ENCODE data around the gene MTUS2. TPM values are rescaled to one million over a fixed set of nuclear protein-coding genes. Genes with fewer than 3 reads are reported as not detected.

MTUS2 gene
- total and polyA plus RNA-seq, 9 of the 15 experiments (the other 6 are each of a cell fraction or from before 2014, with no cell fraction given) = 0.01 to 0.28 (median 0.06) TPM; not detected in 1

GRCh38 chr13:29519921-29520320, 699.8 kb downstream of the MTUS2 start (continued):
- TF ChIP-seq MGA (IDR thresholded peaks at IDR 0.05) = no peak
- no peak for TF ChIP-seq RCOR1 (IDR thresholded peaks at IDR 0.05; ENCODE audit: borderline replicate concordance in 1 of 2, low read depth in 2 of 2, low read length in 2 of 2)
- no peak for TF ChIP-seq ZNF644 (tag; IDR thresholded peaks at IDR 0.05; ENCODE audit: low read depth)
- TF ChIP-seq SMAD4 (CRISPR knock-in tag; conservative IDR thresholded peaks at IDR 0.05) = no peak
- TF ChIP-seq ZNF436 (CRISPR knock-in tag; IDR thresholded peaks at IDR 0.05) = no peak
- TF ChIP-seq MEIS2 (IDR thresholded peaks at IDR 0.05; ENCODE audit: partially characterized antibody) = no peak
- TF ChIP-seq ARID3B (CRISPR knock-in tag; IDR thresholded peaks at IDR 0.05; ENCODE audit: borderline replicate concordance) = no peak
- no peak for TF ChIP-seq ZKSCAN3 (CRISPR knock-in tag; IDR thresholded peaks at IDR 0.05)
- TF ChIP-seq FOXJ3 (CRISPR knock-in tag; IDR thresholded peaks at IDR 0.05) = no peak
- no peak for TF ChIP-seq FOXP4 (CRISPR knock-in tag; IDR thresholded peaks at IDR 0.05; ENCODE audit: borderline replicate concordance)
- no peak for TF ChIP-seq IRF9 (tag; IDR thresholded peaks at IDR 0.05)

Data from K562 (cell line).